Parathyroid adenoma (tissue), 2 donors: ENCODE data around the gene JAG2.

Experiments
- H2AFZ ChIP-seq: fragments of 300-600 bp; sonication (generic); one replicate; pipeline ENCODE4 v1.7.0; 2017; ENCODE audit warnings: antibody characterized with exemption, mild to moderate bottlenecking
- H3K27ac ChIP-seq: fragments of 300-600 bp; sonication (generic); one replicate; pipeline ENCODE4 v1.7.0; 2017
- H3K27me3 ChIP-seq: fragments of 300-600 bp; sonication (generic); one replicate; pipeline ENCODE4 v1.7.0; 2017; ENCODE audit warnings: low read length; ENCODE audit not compliant: control insufficient read depth, insufficient read depth
- H3K36me3 ChIP-seq: fragments of 300-600 bp; sonication (generic); one replicate; pipeline ENCODE4 v1.7.0; 2017; ENCODE audit warnings: low read length; ENCODE audit not compliant: control insufficient read depth, insufficient read depth
- H3K4me1 ChIP-seq: fragments of 300-600 bp; sonication (generic); one replicate; pipeline ENCODE4 v1.7.0; 2017; ENCODE audit warnings: control low read depth
- H3K4me2 ChIP-seq: fragments of 300-600 bp; sonication (generic); one replicate; pipeline ENCODE4 v1.7.0; 2017; ENCODE audit warnings: low read length
- H3K4me3 ChIP-seq: fragments of 300-600 bp; sonication (generic); one replicate; pipeline ENCODE4 v1.7.0; 2017; ENCODE audit warnings: low read depth, low read length
- H3K79me2 ChIP-seq: fragments of 300-600 bp; sonication (generic); one replicate; pipeline ENCODE4 v1.7.0; 2017; ENCODE audit warnings: control low read depth
- H3K9ac ChIP-seq: fragments of 300-600 bp; sonication (generic); one replicate; pipeline ENCODE4 v1.7.0; 2017; ENCODE audit warnings: mild to moderate bottlenecking
- H3K9me3 ChIP-seq: fragments of 300-600 bp; sonication (generic); one replicate; pipeline ENCODE4 v1.7.0; 2017; ENCODE audit warnings: low read length; ENCODE audit not compliant: control insufficient read depth
- CTCF ChIP-seq: fragments of 300-600 bp; sonication (generic); IDR thresholded peaks from one replicate; pipeline ENCODE4 v1.7.0; 2017; ENCODE audit warnings: antibody characterized with exemption, mild to moderate bottlenecking
- donor health status: primary hyperparathyroidism.

The JAG2 gene

GRCh38 chr14:105137481-105138020, 31.0 kb downstream of the JAG2 start:
- Histone ChIP-seq H3K27me3 (no peaks in the 10 kb centered on the region), H3K79me2 (no peaks in the 10 kb centered on the region), H3K4me2 (no peak overlapping the region), H3K4me3 (no peak overlapping the region), H3K9me3 (no peaks in the 10 kb centered on the region), H3K36me3 (no peaks in the 10 kb centered on the region), H2AFZ (no peak overlapping the region), H3K9ac (no peak overlapping the region), H3K4me1 (no peaks in the 10 kb centered on the region), H3K27ac (no peak overlapping the region)
- no peak for TF ChIP-seq CTCF

GRCh38 chr14:105136401-105137322, 31.9 kb downstream of the JAG2 start:
- Histone ChIP-seq H3K9ac (no peak overlapping the region), H3K4me1 (no peaks in the 10 kb centered on the region), H3K4me3 (no peak overlapping the region), H3K36me3 (no peaks in the 10 kb centered on the region), H3K4me2 (no peak overlapping the region), H2AFZ (no peak overlapping the region), H3K9me3 (no peaks in the 10 kb centered on the region), H3K27ac (no peak overlapping the region), H3K79me2 (no peaks in the 10 kb centered on the region), H3K27me3 (no peaks in the 10 kb centered on the region)
- no peak for TF ChIP-seq CTCF

GRCh38 chr14:105135700-105136395, 32.7 kb downstream of the JAG2 start:
- H3K4me2 ChIP-seq = no peak overlapping the region
- no peaks in the 10 kb centered on the region for H3K4me1 ChIP-seq
- no peak overlapping the region for H3K4me3 ChIP-seq
- H2AFZ ChIP-seq = no peak overlapping the region
- H3K79me2 ChIP-seq = no peaks in the 10 kb centered on the region
- no peak overlapping the region for H3K27ac ChIP-seq
- no peaks in the 10 kb centered on the region for H3K27me3 ChIP-seq
- no peak for TF ChIP-seq CTCF
- H3K9me3 ChIP-seq = no peaks in the 10 kb centered on the region
- no peaks in the 10 kb centered on the region for H3K36me3 ChIP-seq
- H3K9ac ChIP-seq = no peak overlapping the region

- Histone ChIP-seq H3K27me3 (no peaks in the 10 kb centered on the region), H3K4me3 (no peak overlapping the region), H3K36me3 (no peaks in the 10 kb centered on the region), H3K9ac (no peak overlapping the region), H3K4me1 (no peaks in the 10 kb centered on the region), H3K9me3 (no peaks in the 10 kb centered on the region), H3K79me2 (no peaks in the 10 kb centered on the region), H3K4me2 (no peak overlapping the region), H2AFZ (no peak overlapping the region), H3K27ac (no peak overlapping the region)
- no peak for TF ChIP-seq CTCF
Measured at GRCh38 chr14:105132921-105133654, 35.5 kb downstream of the JAG2 start.
